K562 (cell line): ENCODE results near the gene EIF4E2. TPM values are rescaled to one million over a fixed set of nuclear protein-coding genes. Genes with fewer than 3 reads are reported as not detected.

Source experiments
- ATAC-seq: fragments of 200-7000 bp; cut with Tn5 transposase; 3 replicates; pipeline ENCODE4 v1.9.1; 2020; ENCODE audit warnings: moderate library complexity
- BruUV-seq: library from RNA; stranded (reverse); fragments of 400-500 nt; replicated peaks from 2 replicates; lab custom pipeline; 2021; lab: Mats Ljungman, UMichigan
- CTCF ChIA-PET: fragments of 300-600 bp; formaldehyde crosslinking; extraction: SDS; loops from one replicate; lab custom pipeline; 2021; ENCODE audit warnings: low intra/inter-chr PET ratio; lab: Yijun Ruan, JAX
- POLR2A ChIA-PET: fragments of 300-600, 350-650 bp; sonication (Branson Sonifier 250); formaldehyde crosslinking; extraction: SDS; loops from one replicate; lab custom pipeline; 2021; ENCODE audit warnings: antibody characterized with exemption, inconsistent platforms; lab: Yijun Ruan, JAX
- DNase-seq, 4 experiments: peaks; one replicate each; pipeline versions ENCODE4 v3.0.0 to v3.0.0-alpha.2; 2011 to 2018; ENCODE audit warnings: low spot score in 3 of 4, mixed read lengths in 3 of 4; ENCODE audit errors: extremely low read depth in 1 of 4
- FAIRE-seq: peaks from 2 replicates; lab custom pipeline; 2011; peaks lifted over from hg19 to GRCh38; lab: Jason Lieb, UNC
- H2AFZ ChIP-seq: 2 replicates; pipeline ENCODE4 v1.6.0; 2011; ENCODE audit warnings: low read depth, low read length, control low read depth, inconsistent platforms
- H3K27ac ChIP-seq: fragments of 200-600 bp; 3 replicates; pipeline ENCODE4 v1.8.0; 2011; ENCODE audit warnings: low read depth, mild to moderate bottlenecking, control low read depth, inconsistent platforms, low read length, moderate library complexity, mixed read lengths; ENCODE audit errors: extremely low read depth
- H3K27me3 ChIP-seq, 2 experiments: fragments of 300-600 bp in 1 of 2; 2 replicates in 1 of 2; 3 replicates in 1 of 2; pipeline versions ENCODE4 v1.6.0 to v1.8.0; 2011; ENCODE audit warnings: inconsistent platforms in 2 of 2, low read length in 2 of 2, mild to moderate bottlenecking in 1 of 2, mixed read lengths in 1 of 2, moderate library complexity in 1 of 2; ENCODE audit not compliant: control insufficient read depth in 2 of 2, insufficient read depth in 2 of 2
- H3K36me3 ChIP-seq: fragments of 300-600 bp; 3 replicates; pipeline ENCODE4 v1.8.0; 2011; ENCODE audit warnings: mild to moderate bottlenecking, low read length, inconsistent platforms; ENCODE audit not compliant: control insufficient read depth, insufficient read depth
- H3K4me1 ChIP-seq, 2 experiments: fragments of 200-600 bp in 1 of 2; replicated peaks in 1 of 2; 2 replicates in 1 of 2; 3 replicates in 1 of 2; pipeline versions ENCODE4 v1.5.1 to v1.8.0; 2011; ENCODE audit warnings: inconsistent platforms in 2 of 2, low read length in 2 of 2, mild to moderate bottlenecking in 1 of 2, mixed read lengths in 1 of 2, moderate library complexity in 1 of 2; ENCODE audit not compliant: control insufficient read depth in 2 of 2, insufficient read depth in 2 of 2
- H3K4me2 ChIP-seq: 2 replicates; pipeline ENCODE4 v1.6.1; 2011; ENCODE audit warnings: low read length, control low read depth, inconsistent platforms, mixed read lengths; ENCODE audit not compliant: insufficient read depth
- H3K4me3 ChIP-seq: fragments of 200-600 bp; sonication (generic), shearing (Covaris generic); 2 replicates; pipeline ENCODE4 v1.5.1; 2016; ENCODE audit warnings: control low read depth, inconsistent platforms
- H3K79me2 ChIP-seq: fragments of 200-600 bp; 3 replicates; pipeline ENCODE4 v1.8.0; 2011; ENCODE audit warnings: low read length, inconsistent platforms; ENCODE audit not compliant: control insufficient read depth, insufficient read depth
- H3K9ac ChIP-seq, 2 experiments: 2 replicates each; pipeline versions ENCODE4 v1.6.0 to v1.6.1; 2011; ENCODE audit warnings: low read depth in 2 of 2, low read length in 2 of 2, control low read depth in 1 of 2, inconsistent platforms in 1 of 2, mild to moderate bottlenecking in 1 of 2, mixed read lengths in 1 of 2; ENCODE audit not compliant: insufficient read depth in 1 of 2
- H3K9me1 ChIP-seq: one replicate; pipeline ENCODE4 v1.6.0; 2011; ENCODE audit warnings: inconsistent platforms, mild to moderate bottlenecking, low read length, moderate library complexity; ENCODE audit not compliant: control insufficient read depth, insufficient read depth
- H3K9me3 ChIP-seq: replicated peaks from 2 replicates; pipeline ENCODE4 v1.5.1; 2011; ENCODE audit warnings: low read depth, low read length, inconsistent platforms; ENCODE audit not compliant: control insufficient read depth, insufficient read depth
- H4K20me1 ChIP-seq: replicated peaks from 2 replicates; pipeline ENCODE4 v1.6.1; 2011; ENCODE audit warnings: low read length, inconsistent platforms, mixed read lengths; ENCODE audit not compliant: control insufficient read depth, insufficient read depth
- ETV5 ChIP-seq: sonication (generic); formaldehyde crosslinking; IDR thresholded peaks from 2 replicates; pipeline ENCODE4 v1.4.0; 2020; ENCODE audit warnings: low read depth, mild to moderate bottlenecking, missing genetic modification reagents
- FOXP4 ChIP-seq: sonication (generic); formaldehyde crosslinking; IDR thresholded peaks from 2 replicates; pipeline ENCODE4 v1.8.0; 2022; ENCODE audit warnings: mild to moderate bottlenecking, missing genetic modification reagents, borderline replicate concordance
- GABPB2 ChIP-seq: fragments of 250-450 bp; sonication (Bioruptor Pico); conservative IDR thresholded peaks from 2 replicates; pipeline ENCODE4 v1.5.1; 2021; ENCODE audit warnings: mild to moderate bottlenecking
- KLF13 ChIP-seq: fragments of 450-650 bp; IDR thresholded peaks from 2 replicates; pipeline ENCODE4 v1.6.1; 2016; ENCODE audit warnings: missing genetic modification characterization, low read depth, mild to moderate bottlenecking, missing compliant biosample characterization, moderate library complexity, borderline replicate concordance
- PPARD ChIP-seq: fragments of 250-450 bp; sonication (Bioruptor Pico); IDR thresholded peaks from 2 replicates; pipeline ENCODE4 v1.8.0; 2022; ENCODE audit warnings: inconsistent platforms, mild to moderate bottlenecking, moderate library complexity
- PRPF4 ChIP-seq: fragments of 200-400 bp; formaldehyde crosslinking; IDR thresholded peaks from one replicate; pipeline ENCODE4 v1.6.1; 2017; ENCODE audit warnings: low read length, low read depth, mild to moderate bottlenecking; ENCODE audit not compliant: insufficient read depth, poor library complexity, severe bottlenecking
- PTTG1 ChIP-seq: fragments of 450-650 bp; IDR thresholded peaks from 2 replicates; pipeline ENCODE4 v1.6.1; 2016; ENCODE audit warnings: low read depth, mild to moderate bottlenecking, missing genetic modification characterization, missing compliant biosample characterization
- ZFX ChIP-seq: sonication (generic); formaldehyde crosslinking; IDR thresholded peaks from 2 replicates; pipeline ENCODE4 v1.8.0; 2022; ENCODE audit warnings: mild to moderate bottlenecking, missing genetic modification reagents, moderate library complexity
- ZKSCAN8 ChIP-seq: fragments of 200-800 bp; sonication (Bioruptor generic); IDR thresholded peaks from 2 replicates; pipeline ENCODE4 v1.6.1; 2016; ENCODE audit warnings: missing genetic modification characterization, missing compliant biosample characterization
- ZNF253 ChIP-seq: fragments of 250-450 bp; sonication (Bioruptor Pico); conservative IDR thresholded peaks from 2 replicates; pipeline ENCODE4 v1.6.1; 2021; ENCODE audit warnings: mild to moderate bottlenecking
- WGBS: fragments of 100-300 bp; shearing (Covaris generic); methylation state at CpG from one replicate; pipeline ENCODE4 v1.1.6; 2016; ENCODE audit warnings: low coverage, mixed read lengths; ENCODE audit not compliant: insufficient coverage; ENCODE audit errors: missing lambda C conversion rate; 5-methylcytosine and 5-hydroxymethylcytosine counted together
- in situ Hi-C: fragments of 300-500 bp; cut with MboI; formaldehyde crosslinking; loops from 4 replicates; pipeline ENCODE4 v1.15.0; 2018; ENCODE audit warnings: inconsistent platforms, mixed read lengths
- intact Hi-C: fragments of 100-400 bp; cut with micrococcal nuclease; formaldehyde crosslinking; loops from 2 replicates; pipeline ENCODE4 v1.14.2; 2022
- polyA plus RNA-seq, 8 experiments: library from polyadenylated mRNA; depleted of rRNA in 4 of 8; stranded (reverse) in 5 of 8; unstranded in 3 of 8; fragments of >200 nt; fragmentation: Nextera tagmentation in 2 of 8; fragmentation: Illumina TruSeq in 1 of 8; extraction: Ambion mirVana in 2 of 8; extraction: Trizol in 1 of 8; gene quantifications; 2 replicates each; pipeline versions ENCODE4 v1.2.1 to v1.2.3, GENCODE V29; 2011 to 2014; ENCODE audit warnings: inconsistent platforms in 1 of 8, missing spikeins in 1 of 8
- total RNA-seq, 7 experiments: library from RNA; depleted of rRNA in 6 of 7; stranded (reverse); fragments of >200 nt in 6 of 7; fragmentation: Illumina TruSeq in 2 of 7; extraction: Trizol in 2 of 7; gene quantifications; 2 replicates each; pipeline versions ENCODE4 v1.2.1 to v1.2.3, GENCODE V29; 2011 to 2021; ENCODE audit warnings: low replicate concordance in 1 of 7

The EIF4E2 gene
- total and polyA plus RNA-seq, 9 of the 15 experiments (the other 6 are each of a cell fraction or from before 2014, with no cell fraction given), result 33.9 to 169 (median 77.5) TPM

DNA sequence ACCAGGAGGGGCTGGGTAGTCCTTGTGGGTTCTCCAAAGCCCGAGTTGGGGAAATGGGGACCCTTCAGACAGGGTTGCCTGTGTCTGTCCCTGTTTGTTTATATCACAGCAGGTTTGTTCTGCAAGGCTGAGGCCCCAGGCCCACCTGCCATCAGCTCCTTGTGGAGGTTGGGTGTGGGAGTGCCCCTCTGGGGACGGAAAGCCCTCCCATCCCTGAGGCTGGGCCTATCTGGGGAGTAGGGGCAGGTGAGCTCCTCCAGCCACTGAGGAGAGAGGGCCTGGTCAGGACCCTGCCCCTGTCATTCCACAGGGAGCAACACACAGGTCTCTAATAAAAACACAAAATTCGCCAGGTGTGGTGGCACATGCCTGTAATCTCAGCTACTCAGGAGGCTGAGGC, 59.6 kb downstream of the EIF4E2 start:
- no peaks in the 10 kb centered on the region for H3K36me3 ChIP-seq
- BruUV-seq, result no TSS peak
- CTCF ChIA-PET, result no interaction called here
- no peaks in the 10 kb centered on the region for H3K9me3 ChIP-seq
- TF ChIP-seq PTTG1 (tag) (no peak), ZNF253 (CRISPR knock-in tag) (no peak), ETV5 (CRISPR knock-in tag) (no peak), PRPF4 (no peak), GABPB2 (no peak), KLF13 (tag) (no peak), PPARD (CRISPR knock-in tag) (no peak), ZKSCAN8 (no peak), ZFX (CRISPR knock-in tag) (no peak), FOXP4 (CRISPR knock-in tag) (no peak)
- TF ChIP-seq, all 486 proteins: peak for 0
- no peaks in the 10 kb centered on the region for H4K20me1 ChIP-seq
- no peak for DNase-seq
- WGBS, result 21% methylated on average over 2 of the region's 3 CpGs
- H3K79me2 ChIP-seq, result no peaks in the 10 kb centered on the region
- no peak overlapping the region for H3K27ac ChIP-seq
- intact Hi-C loops (no loop called here), in situ Hi-C loops (loop anchor here (25.0 kb wide), 1 partner anchor 652 kb away; the partner anchor contains the start of gene ATG16L1)
- no peak overlapping the region for H3K9ac ChIP-seq
- no peak overlapping the region for H3K4me2 ChIP-seq
- H2AFZ ChIP-seq, result no peak overlapping the region
- POLR2A ChIA-PET, result interaction anchor here (0.5 kb wide), 1 partner anchor 11 kb away, joined by 3 read pairs; no protein-coding TSS in a partner anchor
- no peak for FAIRE-seq
- H3K9me1 ChIP-seq, result no peaks in the 10 kb centered on the region
- no peak for ATAC-seq
- peaks cover 0 to 14% of the 10 kb centered on the region in 2 experiments; a peak in 3 of 5 replicates for H3K4me1 ChIP-seq
- H3K4me3 ChIP-seq, result no peak overlapping the region
- H3K27me3 ChIP-seq, result no peaks in the 10 kb centered on the region
